Measurements from ENCODE around the gene CAVIN4.

- TF ChIP-seq CTCF (conservative IDR thresholded peaks at IDR 0.05; ENCODE audit: low read length), result no peak
- TF ChIP-seq EZH2phosphoT487 (IDR thresholded peaks at IDR 0.05; ENCODE audit: borderline replicate concordance, low read depth, low read length), result no peak
Observed at GRCh38 chr9:100577776-100578448, at the start of gene CAVIN4.
